ENCODE data around the gene EML1. TPM values are rescaled to one million over a fixed set of nuclear protein-coding genes. Genes with fewer than 3 reads are reported as not detected.

EML1 gene
- total RNA-seq, 1 experiment from 2014 or later, result 2.5 TPM

DNA sequence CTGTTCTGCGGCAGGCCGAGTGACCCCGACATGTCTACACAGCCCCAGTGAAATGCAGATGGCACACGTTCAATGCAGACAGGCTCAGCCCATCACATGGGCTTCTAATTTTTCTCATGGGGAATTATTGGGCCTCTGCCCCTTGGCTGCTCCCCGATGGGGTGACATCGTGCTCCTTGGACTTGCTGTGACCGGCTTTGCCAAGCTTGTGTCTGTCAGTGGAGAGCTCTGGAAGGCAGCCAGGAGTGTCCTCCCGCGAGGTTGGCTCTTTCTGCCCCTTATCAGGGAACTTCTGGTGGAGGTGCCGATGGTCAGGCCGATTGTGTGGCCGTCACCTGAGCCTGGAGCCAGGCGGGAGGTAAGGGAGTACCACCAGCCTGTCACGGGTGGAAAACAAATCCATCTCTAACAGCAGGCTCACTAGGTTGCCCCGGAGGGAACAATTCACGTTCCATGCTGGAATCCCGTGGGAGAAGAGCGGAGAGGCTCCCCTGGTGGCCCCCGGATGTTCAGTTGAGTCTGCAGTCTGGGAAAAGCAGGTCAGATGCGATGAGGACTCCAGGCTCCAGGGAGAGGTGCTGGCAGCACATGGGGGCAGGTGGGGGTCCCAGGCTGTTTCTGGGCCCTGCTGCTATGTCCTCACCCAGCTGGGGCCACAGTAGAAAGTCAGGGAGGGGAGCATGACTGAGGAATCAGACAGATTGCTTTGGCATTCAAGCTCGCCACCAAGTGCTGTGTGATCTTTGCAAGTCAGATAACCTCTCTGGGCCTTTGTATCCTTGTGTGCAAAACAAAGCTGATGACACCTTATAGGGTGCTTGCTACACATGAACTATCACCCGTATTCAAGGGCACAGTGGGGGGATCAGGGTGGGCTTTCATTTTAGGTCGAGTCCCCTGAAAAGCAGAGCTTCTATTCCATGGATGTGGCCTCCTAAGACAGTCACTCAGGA, 43.2 kb upstream of the EML1 start:
- Mint-ChIP-seq H3K36me3 (ENCODE audit: insufficient read depth, unreplicated experiment) (peaks cover 7% of the 10 kb centered on the region), H3K27me3 (ENCODE audit: unreplicated experiment) (no peaks in the 10 kb centered on the region), H3K27ac (ENCODE audit: unreplicated experiment) (no peak overlapping the region), H3K4me1 (ENCODE audit: low read depth, unreplicated experiment) (peaks cover 58% of the 10 kb centered on the region), H3K9me3 (ENCODE audit: low read depth, unreplicated experiment) (no peaks in the 10 kb centered on the region), H3K4me3 (ENCODE audit: low read depth, unreplicated experiment) (no peak overlapping the region)
- TF ChIP-seq CTCF (IDR thresholded peaks at IDR 0.05; ENCODE audit: unreplicated experiment), result no peak
- BruUV-seq (replicated peaks), result no TSS peak
- DNase-seq, result no peak
- CTCF ChIA-PET, result no interaction called here
- intact Hi-C loops (cut with micrococcal nuclease; ENCODE audit: unreplicated experiment), result no loop called here

DNA sequence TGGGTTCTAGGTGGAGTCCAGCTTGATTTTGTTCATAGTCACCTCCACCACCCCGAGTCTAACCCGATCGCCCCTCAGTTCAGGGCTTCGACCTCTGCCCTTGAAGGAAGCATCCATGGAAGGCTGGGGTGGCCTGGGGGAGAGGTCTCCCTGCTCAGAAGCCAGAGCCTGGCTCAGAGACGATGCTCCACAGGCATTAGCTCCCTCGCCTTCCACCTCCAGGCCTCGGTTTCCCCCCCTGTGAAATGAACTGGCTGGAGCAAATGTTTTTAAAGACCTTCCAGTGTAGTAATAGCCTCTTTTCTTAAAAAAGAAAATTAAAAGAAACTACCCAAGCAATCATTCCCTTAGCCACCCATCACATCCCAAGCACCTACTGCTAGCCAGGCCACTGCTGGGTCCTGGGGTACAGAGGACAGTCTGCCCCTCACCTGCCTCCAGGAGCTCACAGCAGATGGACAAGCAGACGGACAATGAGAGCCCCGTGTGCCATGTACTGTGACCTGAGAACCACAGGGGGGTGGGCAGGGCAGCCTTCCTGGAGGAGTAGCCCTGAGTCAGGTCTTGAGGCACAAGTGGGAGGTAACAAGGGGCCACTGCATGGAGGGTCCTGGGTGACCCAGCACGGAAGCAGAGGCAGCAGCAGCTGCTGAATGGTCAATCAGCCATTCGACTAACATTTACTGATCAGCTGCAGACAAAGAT, 42.3 kb upstream of the EML1 start:
- no peak for TF ChIP-seq CTCF (IDR thresholded peaks at IDR 0.05; ENCODE audit: unreplicated experiment)
- no TSS peak for BruUV-seq (replicated peaks)
- Mint-ChIP-seq H3K4me3 (ENCODE audit: low read depth, unreplicated experiment) (no peak overlapping the region), H3K9me3 (ENCODE audit: low read depth, unreplicated experiment) (no peaks in the 10 kb centered on the region), H3K27ac (ENCODE audit: unreplicated experiment) (peak overlapping the region; percentile 38), H3K4me1 (ENCODE audit: low read depth, unreplicated experiment) (peaks cover 64% of the 10 kb centered on the region), H3K27me3 (ENCODE audit: unreplicated experiment) (no peaks in the 10 kb centered on the region), H3K36me3 (ENCODE audit: insufficient read depth, unreplicated experiment) (peaks cover 7% of the 10 kb centered on the region)
- CTCF ChIA-PET, result no interaction called here
- intact Hi-C loops (cut with micrococcal nuclease; ENCODE audit: unreplicated experiment), result no loop called here
- DNase-seq, result no peak

- Mint-ChIP-seq H3K27ac (ENCODE audit: unreplicated experiment) (peak overlapping the region; percentile 38), H3K36me3 (ENCODE audit: insufficient read depth, unreplicated experiment) (peaks cover 7% of the 10 kb centered on the region), H3K27me3 (ENCODE audit: unreplicated experiment) (no peaks in the 10 kb centered on the region), H3K4me3 (ENCODE audit: low read depth, unreplicated experiment) (no peak overlapping the region), H3K4me1 (ENCODE audit: low read depth, unreplicated experiment) (peaks cover 64% of the 10 kb centered on the region), H3K9me3 (ENCODE audit: low read depth, unreplicated experiment) (no peaks in the 10 kb centered on the region)
- DNase-seq, result no peak
- TF ChIP-seq CTCF (IDR thresholded peaks at IDR 0.05; ENCODE audit: unreplicated experiment), result no peak
- intact Hi-C loops (cut with micrococcal nuclease; ENCODE audit: unreplicated experiment), result no loop called here
- BruUV-seq (replicated peaks), result no TSS peak
- CTCF ChIA-PET, result interaction anchor here (1.0 to 1.4 kb wide), 3 partner anchors 11 to 22 kb away, joined by 3 to 10 read pairs (median 3); no protein-coding TSS in a partner anchor
Observed at GRCh38 chr14:99751539-99752485, 41.4 kb upstream of the EML1 start.

Data from Calu3 (cell line).